Ovary (tissue), 9 donors: ENCODE data around the gene SUV39H1. TPM values are rescaled to one million over a fixed set of nuclear protein-coding genes. Genes with fewer than 3 reads are reported as not detected.
"Not testable (repeated sequence)": the region's sequence is repeated elsewhere in the genome, so short reads cannot be mapped to it uniquely, and the experiment has no call there.

Source experiments
- DNase-seq, 5 donors: peaks; one replicate each; pipeline ENCODE4 v3.0.0-alpha.2; 2019 to 2020
- H3K27ac ChIP-seq, 2 donors: fragments of 200-600 bp; one replicate each; pipeline versions ENCODE4 v1.5.1 to v1.8.0; 2019 to 2022
- H3K27me3 ChIP-seq: fragments of 200-600 bp; one replicate; pipeline ENCODE4 v1.8.0; 2022
- H3K36me3 ChIP-seq: fragments of 200-600 bp; sonication (generic); one replicate; pipeline ENCODE4 v1.5.1; 2019
- H3K4me1 ChIP-seq: one replicate; pipeline ENCODE4 v1.8.1; 2013; ENCODE audit warnings: mild to moderate bottlenecking, moderate library complexity; ENCODE audit not compliant: insufficient read depth
- H3K4me3 ChIP-seq: fragments of 200-600 bp; sonication (generic); one replicate; pipeline ENCODE4 v1.5.1; 2017
- H3K9me3 ChIP-seq, 2 donors: fragments of 200-600 bp in 1 of 2; sonication (generic) in 1 of 2; one replicate each; pipeline versions ENCODE4 v1.5.1 to v1.8.1; 2013 to 2019; ENCODE audit warnings: mild to moderate bottlenecking in 1 of 2, moderate library complexity in 1 of 2
- EP300 ChIP-seq: sonication (generic); formaldehyde crosslinking; IDR thresholded peaks from one replicate; pipeline ENCODE4 v1.6.1; 2017; ENCODE audit warnings: antibody characterized with exemption
- POLR2A ChIP-seq: fragments of 450-650 bp; IDR thresholded peaks from one replicate; pipeline ENCODE4 v1.6.1; 2017; ENCODE audit warnings: antibody characterized with exemption, mild to moderate bottlenecking, moderate library complexity
- WGBS, 3 donors: extraction: QIAGEN DNeasy Blood & Tissue Kit in 1 of 3; methylation state at CpG; one replicate each; pipeline versions ENCODE4 v1.1.5 to v1.1.7; 2013 to 2017; 5-methylcytosine and 5-hydroxymethylcytosine counted together
- intact Hi-C, 4 donors: fragments of 100-400 bp; cut with DNase I; formaldehyde crosslinking; loops; one replicate each; pipeline versions ENCODE4 v1.11.0 to v1.15.1; 2022 to 2023
- polyA plus RNA-seq, 2 donors: library from polyadenylated mRNA; stranded (reverse); fragments of 200-250 nt in 1 of 2; fragments of 350-450 nt in 1 of 2; fragmentation: Illumina TruSeq in 1 of 2; extraction: RNeasy Lipid Tissue Mini Kit (QIAGEN cat#74804) in 1 of 2; gene quantifications; one replicate each; pipeline ENCODE4 v1.2.3, GENCODE V29; 2013 to 2014
- total RNA-seq, 7 donors: library from RNA; depleted of rRNA in 2 of 7; stranded (reverse); fragments of >200 nt in 2 of 7; fragmentation: NEBNext Ultra II Directional in 3 of 7; extraction: Animal tissue kit (Norgen Biotek cat#: 25700) in 3 of 7; gene quantifications; one replicate each; pipeline versions ENCODE4 v1.1.0 to v1.2.4, GENCODE V29; 2016 to 2023
- TF ChIP-seq, protein P1 (sequence below), 3 donors: fragments of 450-650 bp in 2 of 3; fragments of 200-600 bp in 1 of 3; IDR thresholded peaks; one replicate each; pipeline versions ENCODE4 v1.5.1 to v1.8.0; 2016 to 2022; ENCODE audit warnings: antibody characterized with exemption in 3 of 3, mild to moderate bottlenecking in 1 of 3
- donor health status: DM: no; HTN: no; CAD: no; lungs with moderate emphysema.
- donor health status: DM: no; HTN: no; CAD: no.
- donor health status: Bipolar disorder and iron deficiency.
- donor health status: DM: yes; HTN: yes; CAD: no.
- donor health status: DM: no; HTN: no; CAD: no.
- donor health status: DM: yes; HTN: yes; CAD: no.

SUV39H1 gene
- total and polyA plus RNA-seq, 9 donors = 3.2 to 7.7 (median 5.2) TPM

DNA sequence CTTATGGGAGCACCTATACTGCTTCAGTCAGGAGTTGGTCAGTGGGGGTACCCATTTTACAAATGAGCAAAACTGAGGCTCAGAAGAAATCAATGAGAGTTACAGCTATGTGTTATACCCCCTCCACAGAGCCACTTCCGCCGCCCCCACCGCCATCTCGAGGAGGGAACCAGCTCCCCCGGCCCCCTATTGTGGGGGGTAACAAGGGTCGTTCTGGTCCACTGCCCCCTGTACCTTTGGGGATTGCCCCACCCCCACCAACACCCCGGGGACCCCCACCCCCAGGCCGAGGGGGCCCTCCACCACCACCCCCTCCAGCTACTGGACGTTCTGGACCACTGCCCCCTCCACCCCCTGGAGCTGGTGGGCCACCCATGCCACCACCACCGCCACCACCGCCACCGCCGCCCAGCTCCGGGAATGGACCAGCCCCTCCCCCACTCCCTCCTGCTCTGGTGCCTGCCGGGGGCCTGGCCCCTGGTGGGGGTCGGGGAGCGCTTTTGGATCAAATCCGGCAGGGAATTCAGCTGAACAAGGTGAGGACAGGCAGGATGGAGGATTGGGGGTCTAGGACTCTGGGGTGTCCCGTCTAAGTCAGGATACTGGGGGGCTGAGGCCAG lies 7.9 kb upstream of the SUV39H1 start:
- H3K9me3 ChIP-seq = no peaks in the 10 kb centered on the region
- 42 to 56% (median 49%) methylated on average over 14 to 19 of the region's 19 CpGs for WGBS, 3 donors
- H3K4me3 ChIP-seq = no peak overlapping the region
- intact Hi-C loops = no loop called here
- H3K4me1 ChIP-seq = no peaks in the 10 kb centered on the region
- no peaks in the 10 kb centered on the region for H3K27me3 ChIP-seq
- no peak overlapping the region for H3K27ac ChIP-seq
- TF ChIP-seq EP300 = no peak
- TF ChIP-seq, protein P1, sequence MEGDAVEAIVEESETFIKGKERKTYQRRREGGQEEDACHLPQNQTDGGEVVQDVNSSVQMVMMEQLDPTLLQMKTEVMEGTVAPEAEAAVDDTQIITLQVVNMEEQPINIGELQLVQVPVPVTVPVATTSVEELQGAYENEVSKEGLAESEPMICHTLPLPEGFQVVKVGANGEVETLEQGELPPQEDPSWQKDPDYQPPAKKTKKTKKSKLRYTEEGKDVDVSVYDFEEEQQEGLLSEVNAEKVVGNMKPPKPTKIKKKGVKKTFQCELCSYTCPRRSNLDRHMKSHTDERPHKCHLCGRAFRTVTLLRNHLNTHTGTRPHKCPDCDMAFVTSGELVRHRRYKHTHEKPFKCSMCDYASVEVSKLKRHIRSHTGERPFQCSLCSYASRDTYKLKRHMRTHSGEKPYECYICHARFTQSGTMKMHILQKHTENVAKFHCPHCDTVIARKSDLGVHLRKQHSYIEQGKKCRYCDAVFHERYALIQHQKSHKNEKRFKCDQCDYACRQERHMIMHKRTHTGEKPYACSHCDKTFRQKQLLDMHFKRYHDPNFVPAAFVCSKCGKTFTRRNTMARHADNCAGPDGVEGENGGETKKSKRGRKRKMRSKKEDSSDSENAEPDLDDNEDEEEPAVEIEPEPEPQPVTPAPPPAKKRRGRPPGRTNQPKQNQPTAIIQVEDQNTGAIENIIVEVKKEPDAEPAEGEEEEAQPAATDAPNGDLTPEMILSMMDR (IDR thresholded peaks at IDR 0.05) = no peak
- no peak for TF ChIP-seq POLR2A
- no peak for DNase-seq
- no peaks in the 10 kb centered on the region for H3K36me3 ChIP-seq

DNA sequence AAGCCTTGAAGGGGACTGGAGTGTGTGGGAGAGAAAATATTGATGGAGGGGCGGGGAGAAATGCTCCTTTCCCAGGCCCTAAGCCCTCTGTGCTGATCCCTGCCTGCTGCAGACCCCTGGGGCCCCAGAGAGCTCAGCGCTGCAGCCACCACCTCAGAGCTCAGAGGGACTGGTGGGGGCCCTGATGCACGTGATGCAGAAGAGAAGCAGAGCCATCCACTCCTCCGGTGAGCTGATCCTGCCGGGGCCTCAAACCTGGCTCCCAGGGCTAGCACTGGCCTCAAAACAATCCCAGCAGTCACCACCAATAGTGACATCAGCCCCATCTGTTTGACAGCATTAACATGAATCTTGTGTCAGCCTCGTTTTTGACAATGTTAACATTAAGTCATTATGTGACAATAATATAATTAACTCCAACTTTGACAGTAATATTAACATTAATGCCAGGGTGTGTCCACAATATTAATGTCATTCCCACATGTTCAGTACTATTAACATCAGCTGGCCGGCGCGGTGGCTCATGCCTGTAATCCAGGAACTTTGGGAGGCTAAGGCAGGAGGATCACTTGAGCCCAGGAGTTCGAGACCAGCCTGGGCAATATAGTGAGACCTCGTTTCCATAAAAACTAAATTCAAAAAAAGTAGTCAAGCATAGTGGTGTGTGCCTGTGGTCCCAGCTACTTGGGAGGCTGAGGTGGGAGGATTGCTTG lies 7.2 kb upstream of the SUV39H1 start:
- no peaks in the 10 kb centered on the region for H3K9me3 ChIP-seq
- intact Hi-C loops = no loop called here
- H3K27ac ChIP-seq = no peak overlapping the region
- no peak for TF ChIP-seq EP300
- no peak for TF ChIP-seq POLR2A
- TF ChIP-seq, protein P1 (IDR thresholded peaks at IDR 0.05) = no peak
- no peaks in the 10 kb centered on the region for H3K4me1 ChIP-seq
- WGBS, 3 donors = 45 to 52% (median 47%) methylated on average over 11 of the region's 11 CpGs
- no peak for DNase-seq
- no peaks in the 10 kb centered on the region for H3K36me3 ChIP-seq
- no peak overlapping the region for H3K4me3 ChIP-seq
- no peaks in the 10 kb centered on the region for H3K27me3 ChIP-seq

DNA sequence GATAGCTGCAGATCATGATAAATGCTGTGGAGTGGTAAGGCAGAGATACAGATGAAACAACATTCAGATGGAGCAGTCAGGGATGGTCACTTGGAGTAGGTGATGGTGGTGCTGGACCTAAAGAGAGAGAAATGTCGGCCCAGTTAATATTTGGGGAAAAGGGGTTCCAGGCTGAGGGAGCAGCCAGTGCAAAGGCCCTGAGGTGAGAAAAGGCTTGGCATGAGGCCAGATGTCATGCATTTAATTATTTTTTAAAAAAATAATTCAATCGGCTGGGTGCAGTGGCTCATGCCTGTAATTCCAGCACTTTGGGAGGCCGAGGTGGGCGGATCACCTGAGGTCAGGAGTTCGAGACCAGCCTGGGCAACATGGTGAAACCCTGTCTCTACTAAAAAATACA lies 4.8 kb upstream of the SUV39H1 start:
- H3K27me3 ChIP-seq, H3K36me3 ChIP-seq, intact Hi-C loops, H3K9me3 ChIP-seq, DNase-seq, H3K4me1 ChIP-seq, H3K27ac ChIP-seq, H3K4me3 ChIP-seq: not testable (repeated sequence)
- 66 to 78% (median 75%) methylated on average over 5 of the region's 5 CpGs for WGBS, 3 donors

DNA sequence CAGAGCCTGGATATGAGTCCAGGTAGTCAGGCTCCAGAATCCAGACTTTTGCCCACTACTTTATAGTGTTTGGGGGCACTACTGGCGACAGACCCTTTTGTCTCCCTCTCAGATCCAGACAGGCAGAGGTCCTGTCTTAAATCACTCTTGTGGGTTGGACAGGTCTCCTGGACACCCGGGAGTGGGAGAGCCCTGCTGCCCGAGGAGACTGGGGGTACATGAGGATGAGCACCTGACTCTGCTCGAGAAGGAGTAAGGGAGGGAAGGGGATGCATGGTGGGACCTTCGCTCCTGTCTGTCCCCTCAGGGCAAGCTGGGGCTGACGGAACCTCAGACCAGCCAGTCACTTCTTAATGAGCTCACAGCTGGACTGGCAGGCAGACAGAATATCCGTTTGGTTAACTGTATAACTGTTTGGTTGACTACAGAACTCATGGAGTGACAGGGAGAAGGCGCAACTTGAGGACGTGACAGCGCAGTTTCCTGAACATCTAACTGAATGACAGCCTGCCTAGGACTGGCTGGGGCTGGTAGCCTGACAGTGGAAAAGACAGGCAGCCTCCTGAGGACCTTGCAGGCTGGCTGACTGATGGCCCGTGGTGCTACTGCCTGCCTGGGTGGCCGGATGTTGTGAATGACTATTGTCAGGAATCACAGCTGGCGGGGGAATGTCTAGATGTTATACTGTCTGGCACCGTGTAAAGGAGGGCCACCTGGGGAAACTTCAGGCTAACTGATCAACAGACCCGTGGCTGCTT lies 1.6 kb upstream of the SUV39H1 start:
- no peak for DNase-seq
- Histone ChIP-seq H3K27me3 (no peaks in the 10 kb centered on the region), H3K4me3 (no peak overlapping the region), H3K36me3 (no peaks in the 10 kb centered on the region), H3K27ac (no peak overlapping the region), H3K4me1 (no peaks in the 10 kb centered on the region), H3K9me3 (no peaks in the 10 kb centered on the region)
- TF ChIP-seq EP300 (no peak), POLR2A (no peak)
- TF ChIP-seq, protein P1 (IDR thresholded peaks at IDR 0.05) = no peak
- WGBS, 3 donors = 39 to 50% (median 40%) methylated on average over 15 of the region's 15 CpGs
- intact Hi-C loops = no loop called here
